IPS DF 19.7 (cell line): ENCODE data around the gene SLC66A2.
"Not testable (repeated sequence)": the region's sequence is repeated elsewhere in the genome, so short reads cannot be mapped to it uniquely, and the experiment has no call there.

ENCODE experiments used
- DNase-seq: peaks from one replicate; pipeline ENCODE4 v3.0.0-alpha.2; 2013; ENCODE audit warnings: low read depth, low spot score

Gene SLC66A2

DNA sequence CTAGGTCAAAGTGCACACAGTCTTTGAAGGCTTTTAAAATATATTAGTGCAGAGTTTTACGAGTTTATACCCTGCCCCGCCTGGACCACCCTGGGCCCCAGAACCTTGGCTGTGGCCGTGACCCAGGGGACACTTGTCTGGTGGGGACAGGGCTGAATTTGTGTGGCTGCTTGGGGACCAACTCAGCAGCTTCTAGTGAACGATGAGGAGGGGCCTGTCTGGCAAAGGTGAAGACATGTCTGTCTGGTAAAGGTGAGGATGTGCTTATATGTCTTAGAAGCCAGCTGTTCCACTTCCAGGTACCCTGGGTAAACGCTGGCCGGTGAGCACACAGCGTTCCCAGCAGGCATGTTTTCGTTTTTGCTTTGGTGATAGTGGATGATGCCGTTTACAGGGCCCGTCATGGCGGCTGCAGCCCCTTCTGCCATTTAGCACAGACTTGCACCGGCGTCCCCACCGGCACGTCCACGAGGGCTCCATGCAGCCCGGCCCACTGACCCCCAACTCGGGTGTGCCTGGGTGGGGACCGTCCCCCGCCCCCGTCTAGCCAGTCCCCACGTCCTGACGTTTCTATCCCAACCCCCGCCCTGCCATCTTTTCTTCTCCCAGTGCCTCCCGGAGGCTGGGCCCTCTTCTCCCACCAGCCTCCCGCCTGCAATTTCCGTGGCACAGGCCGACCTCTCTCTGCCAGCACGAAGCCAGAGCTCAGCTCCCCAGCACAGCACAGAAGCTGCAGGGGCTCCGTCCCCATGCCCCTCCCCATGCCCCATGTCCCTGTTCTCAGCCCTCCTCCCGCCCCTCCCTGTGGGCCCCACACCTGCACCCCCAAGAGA lies 67.8 kb downstream of the SLC66A2 start:
- DNase-seq = no peak

DNA sequence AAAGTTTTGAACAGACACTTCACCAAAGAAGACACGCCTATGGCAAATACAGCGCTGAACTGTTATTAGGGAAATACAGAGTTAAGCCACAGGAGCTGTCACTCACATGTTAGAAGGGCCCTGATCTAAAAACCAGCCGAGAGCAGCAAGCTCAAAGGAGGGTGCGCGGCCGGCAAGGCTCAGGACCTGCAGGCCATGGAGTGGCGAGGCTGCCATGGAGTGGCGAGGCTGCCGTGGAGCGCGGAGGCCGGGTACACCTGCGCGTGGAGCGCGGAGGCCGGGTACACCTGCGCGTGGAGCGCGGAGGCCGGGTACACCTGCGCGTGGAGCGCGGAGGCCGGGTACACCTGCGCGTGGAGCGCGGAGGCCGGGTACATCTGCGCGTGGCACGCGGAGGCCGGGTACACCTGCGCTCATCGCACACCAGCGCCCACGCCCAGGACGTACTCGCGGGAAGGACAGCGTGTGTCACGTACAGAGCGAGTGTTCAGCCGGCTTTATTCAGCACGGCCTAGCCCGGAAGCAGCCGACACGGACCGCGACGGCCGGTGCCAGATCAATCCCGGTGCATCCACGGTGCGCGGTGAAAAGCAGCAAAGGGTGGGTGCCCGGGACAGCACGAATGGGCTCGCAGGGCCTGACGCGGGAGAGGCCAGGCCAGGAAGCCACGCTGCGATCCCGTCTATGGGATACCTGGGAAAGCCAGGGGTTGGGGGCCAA lies 68.8 kb downstream of the SLC66A2 start:
- DNase-seq = no peak

DNA sequence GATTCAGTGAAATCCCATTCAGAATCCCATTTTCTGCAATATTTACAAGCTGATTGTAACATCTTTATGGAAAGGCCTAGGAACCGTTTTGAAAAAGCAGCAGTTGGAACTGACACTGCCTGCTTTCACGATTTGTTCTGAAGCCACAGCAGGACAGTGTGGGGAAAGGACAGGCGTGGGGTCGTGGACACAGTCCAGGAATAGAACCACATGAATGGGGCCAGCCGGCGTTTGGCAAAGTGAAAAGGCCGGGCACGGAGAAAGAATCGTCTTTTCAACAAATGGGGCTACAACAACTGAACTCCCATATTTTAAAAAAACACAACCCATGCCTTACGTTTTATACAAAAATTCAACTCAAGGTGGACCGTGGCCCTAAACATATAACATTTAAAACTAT lies 69.8 kb downstream of the SLC66A2 start:
- DNase-seq = no peak

DNA sequence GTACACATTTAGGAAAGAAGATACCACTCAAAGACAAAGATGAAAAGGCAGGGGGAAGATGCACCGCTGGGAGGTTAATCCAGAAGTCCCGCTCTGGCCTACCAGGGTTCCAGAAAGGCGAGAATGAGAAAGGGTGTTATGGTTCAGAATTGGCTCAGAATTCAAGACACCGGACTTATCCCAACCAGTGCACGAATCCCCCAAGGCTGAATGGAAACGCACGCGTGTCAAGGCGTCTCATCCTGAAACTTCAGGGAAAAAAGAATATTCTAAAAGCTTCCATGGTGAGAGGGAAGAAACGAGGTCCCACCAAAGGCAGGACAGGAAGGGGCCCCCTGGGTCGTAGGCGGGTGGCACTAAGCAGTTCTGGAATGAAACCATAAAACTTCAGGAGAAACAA lies 71.9 kb downstream of the SLC66A2 start:
- DNase-seq = no peak

DNA sequence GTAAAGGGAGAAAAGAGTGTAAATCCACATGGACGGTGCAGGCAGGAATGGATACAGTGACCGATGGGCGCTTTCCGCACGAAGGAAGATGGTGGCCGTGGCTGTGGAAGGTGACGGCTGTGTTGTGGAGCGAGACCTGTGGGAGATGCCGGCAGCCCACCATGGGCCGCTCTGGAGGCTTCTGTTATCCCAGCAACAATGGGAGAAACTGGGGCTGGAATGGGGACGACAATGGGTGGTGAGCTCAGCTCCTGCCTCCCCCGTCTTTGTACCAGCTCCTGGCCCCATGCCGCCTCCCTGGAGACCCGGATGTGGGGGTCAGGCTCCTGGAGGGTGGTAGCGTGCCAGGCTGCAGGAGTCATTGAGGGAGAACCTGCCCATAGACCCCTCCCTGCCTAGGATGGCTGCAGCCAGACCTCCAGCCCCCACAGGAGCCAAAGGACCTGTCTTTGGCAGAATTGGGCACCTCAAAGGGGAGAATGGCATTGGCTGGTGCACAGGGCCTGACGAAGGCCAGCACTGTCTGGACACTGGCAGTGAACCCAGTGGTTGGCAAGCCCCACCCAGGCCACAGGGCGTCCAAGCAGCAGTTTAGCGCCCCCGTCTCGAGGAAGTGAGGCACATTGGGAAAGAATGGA lies 72.6 kb downstream of the SLC66A2 start:
- no peak for DNase-seq

DNA sequence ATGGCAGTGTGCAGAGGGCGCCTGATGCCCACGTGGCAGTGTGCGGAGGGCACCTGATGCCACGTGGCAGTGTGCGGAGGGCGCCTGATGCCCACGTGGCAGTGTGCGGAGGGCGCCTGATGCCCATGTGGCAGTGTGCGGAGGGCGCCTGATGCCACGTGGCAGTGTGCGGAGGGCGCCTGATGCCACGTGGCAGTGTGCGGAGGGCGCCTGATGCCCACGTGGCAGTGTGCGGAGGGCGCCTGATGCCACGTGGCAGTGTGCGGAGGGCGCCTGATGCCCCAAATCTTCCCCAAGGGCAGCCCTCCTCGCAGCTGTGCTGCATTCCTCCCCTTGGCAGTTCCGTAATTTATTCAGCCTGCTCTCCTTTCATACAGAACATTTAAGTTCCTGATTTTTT lies 73.2 kb downstream of the SLC66A2 start:
- not testable (repeated sequence) for DNase-seq

DNA sequence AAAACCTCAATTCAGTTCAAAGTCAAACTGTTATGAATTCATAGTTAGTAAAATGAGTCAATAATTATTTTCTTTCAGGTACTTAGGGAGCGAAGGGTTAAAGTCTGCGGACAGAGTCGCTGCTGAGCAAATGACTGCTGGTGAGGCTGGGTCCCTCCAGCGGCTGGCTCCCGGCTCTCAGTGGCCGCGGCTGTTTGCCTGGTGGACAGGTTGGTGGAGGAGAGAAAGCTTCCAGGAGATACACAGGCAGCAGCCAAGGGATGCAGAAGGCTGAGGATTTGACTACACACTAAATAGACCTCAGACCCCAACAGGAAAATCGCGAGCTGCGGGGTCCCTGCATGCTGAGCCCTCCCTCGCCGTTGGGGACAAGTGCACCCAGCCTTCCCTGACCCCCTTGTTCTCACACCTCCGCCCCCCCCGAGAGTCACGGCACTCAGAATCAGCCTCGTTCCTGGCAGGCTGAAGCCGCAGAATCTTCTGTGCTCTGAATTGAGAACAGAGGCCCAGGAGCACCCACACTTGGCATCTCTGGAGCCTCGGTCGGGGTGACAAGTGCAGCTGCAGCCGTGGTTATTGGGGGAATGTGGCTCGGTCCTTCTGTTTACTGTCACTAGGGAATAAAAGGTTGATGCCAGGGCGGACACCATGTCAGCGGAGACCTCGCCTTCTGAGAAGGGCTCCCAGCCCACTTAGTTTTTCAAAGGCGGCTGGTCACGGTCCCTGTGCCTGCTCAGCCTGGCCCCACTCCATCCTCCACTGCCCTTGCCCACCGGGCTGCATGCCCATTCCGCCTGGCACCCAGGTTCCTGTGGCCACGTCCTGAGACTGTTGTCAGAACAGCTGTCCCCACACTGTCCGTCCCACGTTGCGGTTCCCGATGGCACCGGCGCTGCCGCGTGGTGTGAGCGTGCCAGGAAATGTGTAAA lies 74.0 kb downstream of the SLC66A2 start:
- DNase-seq = no peak

DNA sequence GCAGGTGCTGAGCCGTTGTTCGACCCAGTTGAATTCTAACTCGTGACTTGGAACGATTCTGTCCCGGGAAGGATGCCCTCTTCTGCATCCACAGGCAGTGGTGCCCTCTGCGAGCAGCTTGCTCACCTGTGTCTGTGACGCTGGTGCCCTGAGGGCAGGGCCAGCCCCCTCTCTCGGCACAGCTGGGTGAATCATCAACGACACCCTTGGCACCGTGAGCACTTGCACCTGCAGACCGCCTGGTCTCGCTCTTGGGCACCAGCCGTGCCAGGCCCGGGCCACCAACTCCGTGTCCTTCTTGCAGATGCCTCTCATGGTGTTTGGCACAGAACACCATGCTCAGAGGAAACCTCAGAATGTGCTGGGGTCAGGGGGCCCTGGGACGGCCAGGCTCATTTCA lies 75.0 kb downstream of the SLC66A2 start:
- DNase-seq = no peak

DNA sequence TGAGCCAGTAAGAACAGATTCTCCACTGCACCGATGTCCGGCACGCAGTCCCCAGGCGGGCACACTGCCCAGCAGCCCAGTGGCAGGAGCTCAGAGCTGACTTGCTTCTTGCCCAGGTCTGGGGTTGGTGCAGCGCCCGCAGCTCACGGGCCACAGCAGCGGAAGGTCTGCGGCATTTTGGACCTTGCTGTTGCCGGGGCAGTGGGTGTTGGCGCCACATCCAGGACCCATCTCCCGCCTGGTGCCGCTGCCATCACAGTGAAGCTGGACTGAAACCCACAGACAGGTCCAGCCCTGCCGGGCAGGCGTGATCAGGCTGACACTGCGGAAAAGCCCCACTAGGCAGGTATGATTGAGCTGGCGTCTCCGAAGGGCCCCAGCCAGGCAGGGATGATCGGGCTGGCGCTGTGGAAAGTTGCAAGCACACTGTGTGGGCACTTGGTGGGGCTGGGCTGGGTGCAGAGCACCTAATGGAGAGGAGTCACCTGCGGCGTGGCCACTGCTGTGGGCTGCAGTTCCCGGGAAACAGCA lies 75.5 kb downstream of the SLC66A2 start:
- no peak for DNase-seq

DNA sequence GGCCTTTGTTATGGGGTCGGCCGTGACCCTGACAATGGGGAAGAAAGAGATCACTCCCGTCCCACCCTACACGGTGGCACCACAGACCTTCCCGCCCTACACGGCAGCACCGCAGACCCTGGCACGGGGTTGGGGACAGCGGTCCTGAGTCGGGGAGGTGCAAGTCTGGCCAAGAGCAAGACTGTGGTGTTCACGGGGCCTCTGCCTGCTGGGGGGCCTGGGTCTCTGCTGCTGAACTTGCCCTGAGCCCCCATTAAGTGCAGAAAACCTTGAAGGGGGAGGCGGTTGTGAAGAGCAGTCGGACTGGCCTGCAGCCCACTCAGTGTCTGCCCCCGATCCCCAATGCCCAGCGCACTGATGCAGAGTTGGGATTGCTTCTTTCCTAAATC lies 75.9 kb downstream of the SLC66A2 start:
- DNase-seq = no peak

DNA sequence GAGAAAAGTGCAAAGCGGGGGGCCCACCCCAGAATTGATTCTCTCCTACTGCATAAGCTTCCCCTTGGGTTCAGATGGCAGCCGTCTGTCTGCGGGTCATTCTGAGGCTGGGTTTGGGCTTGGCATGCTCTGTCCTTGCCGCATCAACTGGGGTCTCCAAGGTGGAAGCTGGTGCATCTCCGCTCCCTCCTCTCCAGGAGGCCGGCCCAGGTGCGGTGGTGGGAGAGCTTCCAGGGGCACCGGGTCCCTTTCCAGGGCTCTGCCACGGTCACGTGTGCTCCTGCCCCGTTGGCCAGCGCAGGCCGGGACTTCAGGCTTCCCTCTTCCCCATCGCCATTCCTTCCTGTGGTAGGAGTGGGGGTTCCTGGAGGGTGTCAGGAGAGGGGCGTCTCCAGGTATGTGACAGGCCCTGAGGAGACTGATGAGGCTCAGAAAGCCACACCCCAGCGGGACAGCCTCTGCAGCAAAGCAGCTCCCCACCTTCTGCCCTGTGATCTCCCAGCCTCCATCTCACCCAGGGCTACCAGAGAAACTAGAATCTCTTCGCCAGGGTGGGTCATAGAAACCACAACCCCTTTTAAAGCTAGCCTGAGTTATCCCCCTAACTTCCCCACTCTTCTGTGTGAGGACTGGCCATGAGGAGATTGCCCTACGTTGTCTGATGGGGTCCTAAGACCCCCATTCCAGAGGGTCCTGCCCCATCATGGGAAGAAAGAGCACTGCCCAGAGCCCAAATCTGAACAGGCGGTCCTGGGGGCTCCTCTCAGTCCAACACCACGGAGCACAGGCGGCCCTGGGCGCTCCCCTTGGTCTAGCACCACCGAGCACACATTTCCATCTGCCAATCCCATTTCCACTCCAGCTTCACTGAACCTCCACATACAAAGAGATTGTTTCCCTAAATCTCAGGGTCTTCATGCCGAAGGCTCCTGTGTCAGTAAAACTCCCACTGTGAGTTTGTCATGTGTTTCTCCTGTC lies 76.6 kb downstream of the SLC66A2 start:
- no peak for DNase-seq

DNA sequence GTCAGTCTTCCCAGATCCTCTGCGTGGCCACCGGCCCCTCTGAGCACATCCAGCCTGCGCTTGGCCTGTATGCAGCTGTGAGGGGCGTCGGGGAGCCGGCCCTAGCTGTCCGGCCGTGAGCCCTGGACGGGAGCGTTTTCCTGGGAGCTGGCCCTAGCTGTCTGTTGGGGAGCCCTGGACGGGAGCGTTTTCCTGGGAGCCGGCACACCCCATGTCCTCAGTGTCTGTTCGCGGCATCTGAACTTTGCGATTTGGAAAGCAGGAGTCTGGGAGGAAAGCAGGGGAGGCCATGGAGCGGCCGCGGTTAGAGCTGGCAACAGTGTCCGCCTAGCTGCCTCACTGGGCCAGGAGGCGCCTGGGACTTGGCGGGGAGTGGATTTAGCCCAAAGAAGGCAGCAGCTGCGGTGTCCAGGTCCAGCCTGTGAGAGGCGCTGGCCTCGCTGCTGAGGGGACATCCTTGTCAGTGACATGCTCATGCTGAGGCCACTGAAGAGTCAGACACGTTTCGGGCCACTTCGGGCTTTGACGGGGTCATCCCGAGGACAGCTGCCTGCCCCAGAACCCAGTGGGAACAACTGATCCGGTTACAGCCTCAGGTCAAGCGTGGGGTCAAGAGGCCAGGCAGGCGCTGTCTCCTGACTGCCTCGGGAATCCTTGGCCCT lies 77.9 kb downstream of the SLC66A2 start:
- DNase-seq = no peak

DNA sequence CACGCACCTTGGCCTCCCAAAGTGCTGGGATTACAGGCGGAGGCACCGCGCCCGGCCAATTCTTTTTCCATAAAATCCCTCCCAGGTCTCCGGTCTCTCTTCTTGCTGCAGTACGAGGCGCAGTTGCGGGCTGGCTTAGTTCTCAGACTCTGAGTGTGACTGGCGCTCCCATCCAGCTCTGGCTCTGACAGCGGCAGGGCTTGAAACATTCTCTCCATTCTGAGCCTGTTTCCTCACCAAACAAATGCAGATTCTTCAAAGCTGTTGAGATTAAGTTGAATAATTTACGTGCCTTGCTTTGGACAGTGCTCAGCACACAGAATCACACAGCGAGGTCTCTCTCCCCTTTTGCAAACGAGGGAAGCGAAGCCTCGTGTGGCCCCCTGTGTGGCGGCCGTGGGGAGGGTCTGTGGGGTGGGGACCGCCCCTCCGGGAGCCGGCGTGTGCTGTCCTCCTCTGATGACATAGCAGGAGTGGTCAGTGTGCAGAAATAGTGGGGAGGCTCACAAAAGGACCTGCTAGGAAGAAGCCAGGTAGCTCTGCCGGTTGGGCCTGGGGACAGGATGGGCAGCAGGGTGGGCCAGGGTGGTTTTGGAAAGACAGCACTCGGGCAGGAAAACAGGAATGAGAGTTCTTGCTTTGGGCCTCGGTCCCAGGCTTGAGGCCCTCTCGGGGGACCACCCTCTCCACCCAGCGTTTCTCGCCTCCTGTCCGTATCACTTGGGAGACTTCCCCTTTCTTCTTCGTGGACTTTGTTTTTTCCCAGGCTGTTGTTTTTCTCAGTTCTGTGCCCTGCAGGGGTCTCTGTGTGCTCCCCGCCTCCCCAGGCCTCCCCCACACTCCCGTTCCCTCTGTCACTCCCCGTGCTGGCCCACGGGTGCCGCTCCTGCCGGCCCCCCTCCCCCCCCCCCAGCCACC lies 78.7 kb downstream of the SLC66A2 start:
- DNase-seq = no peak

DNA sequence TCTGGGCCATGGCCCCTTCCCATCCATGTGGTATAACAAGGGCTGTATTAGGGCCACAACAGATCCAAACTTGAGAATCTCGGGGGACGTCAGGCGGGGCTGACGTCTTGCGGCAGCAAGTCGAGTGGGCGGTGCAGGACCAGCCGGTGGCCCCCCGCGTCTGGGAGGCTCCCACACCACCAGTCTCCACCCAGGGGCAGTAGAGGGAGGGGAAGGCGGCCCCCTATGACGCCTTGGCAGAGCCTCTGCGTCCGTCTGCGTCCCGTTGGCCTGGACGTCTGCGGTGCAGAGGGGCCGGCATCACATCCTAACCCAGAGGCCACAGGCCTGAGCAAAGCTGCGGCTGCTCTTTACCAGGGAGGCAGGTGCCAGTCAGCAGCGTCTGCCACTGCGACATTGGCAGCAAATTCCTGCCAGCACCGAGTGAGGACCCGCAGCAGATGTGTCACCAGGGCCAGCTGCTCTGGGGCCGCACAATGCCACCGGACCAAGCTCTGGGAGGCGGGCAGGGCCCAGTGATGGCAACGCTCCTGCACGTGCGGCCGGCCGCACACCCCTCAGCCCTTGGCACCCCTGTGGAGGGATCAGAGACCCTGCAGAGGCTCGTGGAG lies 79.9 kb downstream of the SLC66A2 start:
- DNase-seq = no peak

DNA sequence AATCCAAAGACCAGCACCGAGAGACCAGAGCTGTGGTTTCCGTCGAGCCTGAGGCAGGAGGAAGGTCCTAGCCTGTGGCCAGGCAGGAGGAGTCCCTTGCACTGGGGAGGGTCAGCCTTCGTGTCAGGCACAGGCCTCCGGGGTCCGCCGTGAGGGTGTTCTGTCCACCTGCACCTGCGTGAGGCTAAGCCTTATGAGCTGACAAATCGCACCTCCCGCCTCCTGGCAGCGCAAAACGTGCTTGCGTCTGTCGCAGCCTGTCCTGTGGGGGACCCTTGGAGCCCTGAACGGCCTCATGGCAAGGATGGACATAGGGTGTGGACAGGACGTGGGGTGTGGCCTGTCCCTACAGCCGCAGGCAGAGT lies 80.4 kb downstream of the SLC66A2 start:
- no peak for DNase-seq

DNA sequence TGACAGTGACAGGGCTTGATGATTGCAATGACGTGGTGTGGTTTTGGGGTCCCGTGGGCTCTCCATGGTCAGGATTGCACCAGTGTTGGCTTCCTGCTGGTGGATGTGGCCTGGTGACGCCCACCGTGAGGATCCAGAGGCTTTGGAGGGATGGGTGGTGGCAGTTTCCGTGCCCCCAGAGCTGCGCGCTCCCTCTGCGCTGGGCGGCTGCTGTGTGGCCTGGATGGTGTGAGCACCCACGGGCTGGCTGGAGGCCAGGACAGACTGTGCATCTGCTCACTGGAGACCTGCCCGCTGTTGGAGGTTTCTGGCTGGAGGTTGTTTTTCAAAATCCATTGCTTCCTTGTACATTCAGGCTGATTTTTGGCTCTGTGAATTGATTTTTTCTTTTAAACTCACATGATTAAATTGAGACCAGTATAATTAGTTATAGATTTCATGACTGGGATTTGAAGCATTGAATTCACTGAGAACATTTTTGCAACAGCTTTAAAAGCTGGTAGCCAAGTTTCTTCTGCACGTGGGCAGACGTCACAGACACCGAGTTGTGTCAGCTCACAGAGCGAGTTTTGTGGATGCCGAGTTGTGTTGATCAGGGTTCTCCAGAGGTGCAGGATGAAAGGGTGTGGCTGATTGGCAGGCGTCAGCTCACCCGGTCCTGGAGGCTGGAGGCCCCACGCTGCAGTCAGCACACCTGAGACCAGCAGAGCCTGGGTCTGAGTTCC lies 81.0 kb downstream of the SLC66A2 start:
- DNase-seq = no peak

DNA sequence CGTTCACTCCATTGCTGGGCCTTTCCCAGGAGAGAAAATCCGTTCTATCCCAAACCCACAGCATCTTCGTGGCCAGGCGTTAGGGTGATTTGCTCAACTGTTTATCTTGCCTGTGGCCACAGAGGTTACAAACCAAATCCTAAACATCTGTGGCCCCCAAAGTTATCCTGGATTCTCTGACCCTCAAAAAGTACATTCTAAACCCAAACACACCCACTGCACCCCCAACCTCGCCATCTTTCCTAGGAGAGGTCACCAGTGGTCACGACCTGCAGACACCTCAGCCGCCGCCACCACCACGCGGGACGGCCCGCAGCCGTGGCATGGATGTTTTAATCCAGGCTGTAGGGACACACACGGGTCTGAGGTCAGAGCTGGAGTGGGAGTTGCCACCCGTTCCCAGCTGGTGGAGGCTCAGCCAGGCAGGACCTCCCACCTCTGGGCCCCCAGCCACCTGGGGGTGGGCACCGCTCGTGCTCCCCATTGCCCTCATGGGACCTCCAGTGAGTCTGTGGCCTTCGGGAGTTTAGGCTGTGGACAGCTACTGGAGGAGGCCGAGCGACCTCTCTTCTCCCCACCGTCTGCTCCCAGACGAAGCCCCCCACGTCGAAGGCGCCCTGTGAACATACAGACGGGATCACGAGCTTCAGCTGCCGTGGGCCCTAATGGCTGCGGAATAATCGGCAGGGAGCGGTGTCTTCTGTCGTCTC lies 81.7 kb downstream of the SLC66A2 start:
- no peak for DNase-seq
